Activated T-cell treated with anti-CD3 and anti-CD28 coated beads for 48 hours (primary cell): Measurements from ENCODE around the gene ARL15.
"Not testable (repeated sequence)": the region's sequence is repeated elsewhere in the genome, so short reads cannot be mapped to it uniquely, and the experiment has no call there.

Experiments used
- DNase-seq: peaks from one replicate; pipeline ENCODE4 v3.0.0-alpha.2; 2020; ENCODE audit warnings: low read depth

ARL15 gene

DNA sequence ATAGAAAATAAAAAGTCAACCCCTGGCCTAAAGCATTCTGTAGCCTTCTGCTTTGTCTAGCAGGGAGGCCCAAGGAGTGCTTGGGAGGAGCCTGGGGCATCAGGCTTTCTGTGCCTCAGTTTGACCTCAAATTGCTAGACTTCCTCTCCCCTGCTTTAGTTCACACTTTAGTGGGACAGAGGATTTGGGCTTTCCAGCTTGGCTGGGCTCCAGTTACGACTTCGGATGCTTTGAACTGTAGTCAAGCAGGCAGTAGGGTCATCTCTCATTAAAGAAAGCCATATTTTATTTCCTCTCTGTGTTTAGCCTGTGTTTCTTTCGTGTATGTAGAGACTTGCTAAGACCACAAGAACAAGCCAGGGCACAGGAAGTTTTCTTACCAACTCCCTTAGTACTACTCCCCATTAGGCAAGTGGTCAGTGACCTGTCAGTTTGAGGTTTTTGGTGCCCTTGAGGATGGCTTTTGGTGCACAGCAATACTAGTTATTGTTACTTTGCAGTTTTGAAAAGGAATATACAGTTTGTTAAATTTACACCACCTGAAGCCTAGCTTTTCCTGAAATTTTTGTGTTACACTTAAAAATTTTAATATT is 415.2 kb downstream of the ARL15 start:
- DNase-seq = no peak

DNA sequence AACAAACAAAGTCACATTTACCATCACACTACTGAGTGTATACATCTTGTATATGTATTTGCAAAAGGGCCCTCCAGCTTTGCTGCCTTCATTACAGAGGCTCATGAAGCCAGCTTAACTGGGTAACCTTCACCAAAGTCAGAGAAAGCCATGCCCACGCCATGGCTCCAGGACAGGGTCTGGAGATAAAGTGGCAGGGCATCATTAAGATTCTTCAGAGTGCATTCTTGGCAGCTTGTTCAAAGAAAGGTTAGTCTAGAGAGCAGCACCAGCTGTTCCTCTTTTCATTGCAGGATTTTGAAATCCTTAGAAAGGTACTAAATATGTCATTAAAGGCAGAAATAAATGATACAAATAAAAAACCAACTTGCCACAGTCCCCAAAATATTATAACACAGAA is 416.7 kb downstream of the ARL15 start:
- no peak for DNase-seq

DNA sequence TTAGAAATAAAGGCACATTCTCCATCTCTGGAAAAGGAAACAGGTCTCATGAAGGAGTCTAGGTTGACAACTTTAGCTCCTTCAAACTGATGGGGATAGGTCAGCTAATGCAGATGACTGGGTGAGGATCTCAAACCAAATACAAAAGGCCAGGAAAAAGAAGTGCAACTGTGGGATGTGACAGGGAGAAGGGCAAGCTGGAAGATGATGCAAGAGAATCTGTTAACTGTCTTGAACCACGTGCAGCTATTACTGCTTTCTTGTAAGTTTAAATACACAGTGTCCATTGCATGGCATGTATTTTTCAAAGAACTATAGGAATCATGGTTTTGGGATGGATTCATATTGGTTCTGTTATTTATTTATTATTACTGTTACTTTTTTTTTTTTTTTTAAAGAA is 418.1 kb downstream of the ARL15 start:
- DNase-seq = no peak

DNA sequence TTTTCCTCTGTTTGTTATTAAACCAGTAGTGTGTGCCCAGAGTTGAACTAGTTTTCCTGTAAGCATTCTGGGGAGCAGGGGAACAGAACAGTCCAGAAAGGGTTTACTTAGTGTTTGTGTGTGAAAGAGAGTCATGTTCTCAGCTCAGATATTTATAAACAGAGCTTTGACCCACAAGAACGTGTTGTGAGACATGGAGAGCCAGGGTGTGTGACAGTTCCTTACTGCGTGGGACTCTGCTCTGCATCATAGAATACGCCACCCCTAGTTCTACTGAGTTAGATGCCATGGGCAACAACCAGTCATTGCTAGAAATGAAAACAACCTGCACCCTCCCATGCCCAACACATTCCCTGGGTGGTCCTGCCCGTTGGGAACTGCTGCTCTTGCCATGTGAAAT is 419.2 kb downstream of the ARL15 start:
- DNase-seq = no peak

DNA sequence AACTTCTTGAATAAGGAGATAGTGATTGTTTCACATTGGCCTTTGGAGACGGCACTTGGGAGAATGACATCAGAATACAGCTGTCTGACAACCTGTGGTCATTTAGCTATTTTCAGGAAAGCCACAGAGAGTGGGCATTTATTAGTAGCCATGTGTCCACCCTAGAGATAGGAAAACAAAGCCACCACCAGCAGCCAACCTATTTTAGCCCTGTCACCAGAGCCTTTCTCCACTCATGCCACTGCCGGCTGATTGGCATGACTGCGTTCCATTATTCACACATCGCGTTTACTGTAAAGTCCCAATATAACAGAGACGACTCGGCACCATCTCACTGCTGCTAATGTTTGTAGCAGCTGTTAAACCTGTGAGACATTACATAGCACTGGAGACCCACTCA is 419.9 kb downstream of the ARL15 start:
- no peak for DNase-seq

DNA sequence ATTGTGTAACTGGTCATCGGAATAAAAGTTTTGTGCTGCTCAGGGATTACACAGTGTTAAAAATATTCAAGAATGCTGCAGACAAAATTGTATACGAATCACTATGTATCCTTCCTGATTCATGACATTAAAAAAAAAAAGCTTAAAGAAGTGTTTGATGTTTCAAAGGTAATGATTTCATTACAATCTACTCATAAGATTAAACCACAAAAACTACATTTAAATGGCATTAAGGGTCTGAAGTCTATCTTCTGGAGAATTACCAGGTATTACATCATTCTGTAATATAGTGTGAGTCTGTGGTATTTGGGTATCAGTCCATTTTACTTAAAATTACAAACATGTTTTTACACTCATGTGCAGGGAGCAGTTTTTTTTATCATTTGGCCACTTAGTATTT is 425.5 kb downstream of the ARL15 start:
- no peak for DNase-seq

DNA sequence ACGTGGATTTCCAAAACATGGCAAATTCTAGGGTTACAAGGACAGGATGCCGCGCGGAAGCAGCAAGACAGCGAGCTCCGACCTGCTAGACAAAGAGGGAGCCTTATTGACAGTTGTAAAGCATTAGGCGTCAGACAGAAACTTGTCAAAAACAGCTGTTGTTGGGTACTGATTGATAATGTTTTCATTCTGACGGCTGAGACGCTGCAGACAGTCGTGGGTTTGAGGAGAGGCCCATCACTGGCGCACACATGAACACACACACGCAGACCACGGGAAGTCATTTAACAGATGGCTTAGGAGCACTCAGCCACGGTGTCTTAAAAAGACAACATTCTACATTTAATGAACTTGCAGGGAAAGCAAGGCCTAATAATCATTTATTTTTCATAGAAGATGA is 426.0 kb downstream of the ARL15 start:
- no peak for DNase-seq

DNA sequence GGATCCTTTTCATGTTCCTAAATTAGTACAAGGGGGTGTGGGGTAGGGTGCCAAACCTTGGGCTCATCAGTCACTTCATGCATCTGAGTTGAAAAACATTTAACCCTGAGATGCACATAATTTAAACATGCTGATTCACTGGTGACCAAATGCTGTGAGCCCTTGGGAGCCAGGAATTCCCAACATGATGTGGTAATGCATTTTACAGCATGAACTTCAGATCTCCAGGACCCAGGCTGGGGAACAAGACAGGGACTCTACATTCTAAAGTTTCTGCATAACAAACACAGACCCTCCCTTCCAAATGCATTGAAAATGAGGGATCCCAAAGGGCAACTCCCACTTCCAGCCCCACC is 427.7 kb downstream of the ARL15 start:
- DNase-seq = no peak

DNA sequence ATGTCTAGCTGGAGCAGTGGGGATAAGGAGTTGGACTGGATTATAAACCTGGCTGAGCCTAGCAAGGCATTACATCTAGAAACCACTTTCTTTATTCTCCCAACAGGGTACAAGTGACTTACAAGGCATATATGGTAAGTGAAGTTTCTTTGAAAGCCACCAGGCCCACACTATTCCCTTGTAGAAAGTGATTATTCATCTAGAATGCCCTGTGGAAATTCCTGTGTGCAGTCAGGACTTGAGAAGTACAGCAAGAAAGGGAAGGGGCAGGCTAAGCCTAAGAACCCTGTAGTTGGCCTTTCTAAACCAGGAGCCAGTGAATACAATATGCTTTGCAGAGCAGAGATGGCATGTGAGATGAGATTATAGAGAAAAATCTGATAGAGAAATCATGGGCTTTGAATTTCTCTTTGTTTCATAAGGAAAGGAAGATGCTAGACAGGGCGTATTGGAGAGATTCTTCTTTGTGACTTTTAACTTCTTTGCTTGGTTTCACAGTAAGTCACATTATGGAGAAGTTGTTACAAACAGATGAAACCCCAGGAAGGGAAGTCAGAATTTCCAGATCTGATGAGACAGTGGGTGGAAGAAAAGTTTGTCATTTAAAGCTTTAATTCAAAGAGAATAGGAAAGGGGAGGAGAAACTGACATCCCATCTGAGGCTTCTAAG is 428.2 kb downstream of the ARL15 start:
- no peak for DNase-seq

DNA sequence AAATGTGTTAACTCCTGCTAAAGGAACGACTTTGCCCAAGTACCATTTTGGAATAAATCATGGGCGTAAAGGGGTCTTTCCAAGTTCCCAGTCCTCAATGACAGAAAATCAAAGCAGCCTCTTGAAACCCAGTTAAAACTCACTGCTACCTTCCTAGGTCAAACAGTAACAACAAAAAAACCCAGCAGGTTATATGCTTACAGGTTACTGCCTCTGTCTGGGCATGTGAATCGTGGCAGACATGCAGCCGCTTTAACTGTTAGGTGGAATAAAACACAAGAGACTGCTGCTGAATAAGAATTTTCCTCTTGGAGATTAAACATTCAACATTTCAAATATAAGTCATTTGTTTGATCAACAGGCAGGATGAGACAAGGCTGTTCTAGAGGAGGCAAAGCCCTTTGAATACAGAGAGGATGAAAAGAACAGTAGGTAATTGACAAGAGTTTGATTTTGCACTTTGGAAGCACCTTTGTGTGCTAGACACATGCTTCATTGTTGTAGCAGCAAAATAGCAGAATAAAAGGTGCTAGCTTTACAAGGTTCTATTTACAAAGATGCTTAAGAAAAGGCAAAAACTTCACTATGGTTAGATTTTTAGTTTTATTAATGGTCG is 430.6 kb downstream of the ARL15 start:
- no peak for DNase-seq

DNA sequence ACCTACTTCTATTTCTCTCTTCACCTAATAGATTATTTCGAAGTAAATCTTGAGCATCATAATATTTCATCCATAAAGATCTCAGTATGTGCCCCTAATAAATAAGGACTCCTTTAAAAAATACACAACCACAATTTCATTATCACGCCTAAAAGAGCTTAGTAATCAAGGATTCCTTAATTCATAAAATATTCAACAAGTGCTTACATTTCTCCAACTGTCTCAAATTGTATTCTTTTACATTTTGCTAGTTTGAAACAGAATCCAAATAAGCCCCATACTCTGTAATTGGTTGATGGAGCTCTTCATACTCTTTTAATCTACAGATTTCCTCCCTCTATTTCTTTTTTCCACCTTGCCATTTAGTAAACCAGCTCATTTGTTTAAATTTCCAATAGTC is 432.4 kb downstream of the ARL15 start:
- DNase-seq = no peak

DNA sequence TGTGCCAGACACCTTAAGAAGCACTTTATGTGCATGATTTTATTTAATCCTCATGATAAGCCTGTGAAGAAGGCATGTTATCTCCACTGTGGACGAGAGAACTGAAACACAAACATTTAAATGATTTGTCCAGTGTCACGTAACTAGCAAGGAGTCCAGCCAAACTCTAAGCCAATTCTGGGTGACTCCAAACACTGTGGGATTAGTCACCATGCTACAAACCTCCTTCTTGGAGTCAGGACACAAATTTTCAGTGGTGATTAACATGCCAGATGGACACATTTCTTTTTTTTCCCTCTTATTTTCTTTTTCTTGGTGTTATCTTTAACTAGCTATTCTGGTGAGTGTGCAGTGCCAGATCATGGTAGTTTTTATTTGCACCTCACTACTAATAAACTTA is 433.1 kb downstream of the ARL15 start:
- DNase-seq = no peak

DNA sequence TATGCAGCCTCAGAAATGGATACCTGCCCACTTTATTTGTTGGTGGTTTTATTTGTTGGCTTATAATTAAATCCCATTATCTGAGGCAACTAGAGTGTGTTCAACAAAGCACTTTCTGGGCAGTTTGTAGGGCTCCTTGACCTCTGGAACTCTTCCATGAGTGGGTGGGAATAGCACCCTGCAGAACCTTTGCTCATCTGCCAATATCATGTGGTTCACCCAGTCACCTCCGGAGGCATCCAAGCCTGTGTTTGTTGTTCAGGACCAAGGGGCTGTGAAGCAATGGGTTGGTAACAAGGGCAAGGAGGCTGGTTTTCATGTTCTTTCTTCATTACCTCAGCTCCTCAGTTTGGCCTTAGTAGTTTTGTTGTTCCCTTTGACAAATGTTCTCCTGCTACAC is 436.0 kb downstream of the ARL15 start:
- no peak for DNase-seq

DNA sequence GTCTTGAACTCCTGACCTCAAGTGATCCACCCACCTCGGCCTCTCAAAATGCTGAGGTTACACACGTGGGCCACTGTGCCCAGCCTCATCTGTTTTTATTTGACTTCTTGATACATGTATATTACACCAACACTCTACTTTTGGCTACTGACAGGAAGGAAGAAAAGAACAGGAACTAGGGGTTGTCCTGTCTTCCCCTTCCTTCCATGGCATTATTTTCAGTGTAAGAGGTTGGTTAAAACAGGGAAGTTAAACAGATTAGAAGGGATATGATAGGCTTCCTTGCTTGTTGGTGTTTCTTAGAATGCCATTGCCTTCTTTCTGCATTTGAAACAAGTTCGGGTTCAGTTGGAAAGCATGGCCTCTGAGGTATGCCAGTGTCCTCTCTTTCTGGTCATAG is 437.1 kb downstream of the ARL15 start:
- DNase-seq = no peak

DNA sequence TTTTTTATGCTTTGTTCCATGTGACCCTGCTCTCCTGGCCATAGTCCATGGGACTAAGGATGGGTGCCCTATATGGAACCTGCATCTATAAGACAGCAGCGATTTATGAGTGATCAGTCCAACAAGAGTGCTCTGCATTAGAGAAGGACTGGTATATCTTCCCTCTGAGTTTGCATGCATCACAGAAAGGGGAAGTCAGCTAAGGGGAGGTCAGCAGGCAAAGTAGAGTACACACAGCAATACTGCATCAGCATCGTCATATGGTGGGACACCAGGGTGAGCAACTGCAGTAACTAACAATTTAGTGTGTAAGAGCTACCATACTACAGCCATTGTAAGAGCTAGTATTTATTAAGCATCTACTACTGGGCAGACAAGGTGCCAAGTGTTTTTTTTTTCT is 438.6 kb downstream of the ARL15 start:
- DNase-seq = no peak

DNA sequence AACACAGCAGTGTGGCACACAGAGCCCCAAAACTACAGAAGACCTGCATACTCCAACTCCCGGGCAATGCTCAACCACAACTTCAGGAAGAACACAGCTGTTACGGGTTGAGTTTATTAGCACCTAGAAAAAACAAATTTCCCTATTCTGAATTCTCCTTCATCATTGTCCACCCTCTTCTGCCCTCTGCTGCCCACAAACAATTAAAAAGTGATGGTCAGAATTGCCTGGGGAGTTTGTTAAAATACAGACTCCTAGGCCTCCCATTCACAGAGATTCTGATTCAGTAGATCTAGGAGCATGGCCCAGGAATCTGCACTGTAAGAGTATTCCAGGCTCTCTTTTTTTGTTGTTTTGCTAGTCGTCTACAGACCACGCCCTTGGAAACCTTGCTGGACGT is 439.3 kb downstream of the ARL15 start:
- no peak for DNase-seq

DNA sequence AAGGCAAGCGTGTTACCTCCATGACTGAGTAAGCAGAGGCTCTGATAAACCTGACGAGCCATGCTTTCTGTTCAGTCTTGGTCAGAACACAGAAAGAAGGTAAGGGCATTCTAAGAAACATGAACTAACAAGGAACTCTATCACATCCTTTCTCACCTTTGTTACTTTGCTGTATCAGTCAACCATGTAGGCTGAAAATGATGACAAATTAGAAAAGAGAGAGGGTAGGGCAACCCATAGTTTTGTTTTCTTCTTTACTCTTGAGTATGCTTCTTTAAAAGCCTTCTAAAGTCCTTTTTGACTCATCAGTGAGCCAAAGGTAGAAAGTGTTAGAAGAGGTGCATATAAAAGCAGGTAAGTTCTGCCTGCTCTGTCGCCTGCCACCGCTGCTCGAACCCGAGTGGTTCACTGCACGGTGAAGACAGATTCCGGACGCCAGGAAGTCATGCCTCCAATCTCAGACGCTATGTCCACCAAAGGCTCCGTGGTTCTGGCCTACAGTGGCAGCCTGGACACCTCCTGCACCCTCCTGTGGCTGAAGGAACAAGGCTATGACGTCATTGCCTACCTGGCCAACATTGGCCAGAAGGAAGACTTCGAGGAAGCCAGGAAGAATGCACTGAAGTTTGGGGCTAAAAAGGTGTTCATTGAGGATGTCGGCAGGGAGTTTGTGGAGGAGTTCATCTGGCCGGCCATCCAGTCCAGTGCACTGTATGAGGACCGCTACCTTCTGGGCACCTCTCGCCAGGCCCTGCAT is 451.5 kb downstream of the ARL15 start:
- DNase-seq = no peak

DNA sequence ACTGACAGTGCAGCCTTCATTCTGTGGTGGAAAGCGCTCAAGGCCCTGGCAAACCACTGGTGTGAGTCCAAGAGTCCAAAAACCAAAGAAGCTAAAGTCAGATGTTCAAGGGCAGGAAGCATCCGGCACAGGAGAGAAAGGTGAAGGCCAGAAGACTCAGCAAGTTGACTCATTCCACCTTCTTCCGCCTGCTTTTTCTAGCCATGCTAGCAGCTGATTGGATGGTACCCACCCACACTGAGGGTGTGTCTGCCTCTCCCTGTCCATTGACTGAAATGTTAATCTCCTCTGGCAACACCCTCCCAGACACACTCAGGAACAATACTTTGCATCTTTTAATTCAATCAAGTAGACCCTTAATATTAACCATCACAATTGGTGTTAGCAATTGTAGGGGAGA is 453.9 kb downstream of the ARL15 start:
- no peak for DNase-seq

DNA sequence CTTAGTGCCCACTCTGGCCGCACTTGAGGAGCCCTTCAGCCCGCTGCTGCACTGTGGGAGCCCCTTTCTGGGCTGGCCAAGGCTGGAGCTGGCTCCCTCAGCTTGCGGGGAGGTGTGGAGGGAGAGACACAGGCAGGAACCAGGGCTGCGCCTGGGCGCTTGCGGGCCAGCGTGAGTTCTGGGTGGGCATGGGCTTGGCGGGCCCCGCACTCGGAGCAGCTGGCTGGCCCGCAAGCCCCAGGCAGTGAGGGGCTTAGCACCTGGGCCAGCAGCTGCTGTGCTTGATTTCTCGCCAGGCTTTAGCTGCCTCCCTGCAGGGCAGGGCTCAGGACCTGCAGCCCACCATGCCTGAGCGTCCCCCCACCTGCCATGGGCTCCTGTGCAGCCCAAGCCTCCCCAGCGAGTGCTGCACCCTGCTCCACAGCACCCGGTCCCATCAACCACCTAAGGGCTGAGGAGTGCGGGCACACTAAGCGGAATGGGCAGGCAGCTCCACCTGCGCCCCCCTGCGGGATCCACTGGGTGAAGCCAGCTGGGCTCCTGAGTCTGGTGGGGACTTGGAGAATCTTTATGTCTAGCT is 473.4 kb downstream of the ARL15 start:
- not testable (repeated sequence) for DNase-seq

DNA sequence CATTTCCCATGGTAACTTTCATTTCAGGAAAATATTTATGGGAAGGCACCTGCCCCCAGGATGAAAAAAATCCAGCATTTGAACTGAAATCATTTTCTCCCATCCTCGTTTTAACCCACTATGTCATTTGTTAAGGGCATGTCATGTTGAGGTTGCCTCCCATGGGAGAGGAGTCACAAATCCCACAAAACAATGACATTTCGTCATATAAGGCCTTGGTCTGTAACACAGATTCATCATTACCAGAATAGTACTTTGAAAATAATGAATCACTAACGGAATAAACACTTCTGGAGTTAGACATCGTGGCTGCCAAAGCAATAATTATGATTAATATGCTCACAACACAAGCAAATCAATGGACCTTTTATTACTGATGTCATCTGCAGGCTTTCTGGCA is 475.9 kb downstream of the ARL15 start:
- no peak for DNase-seq
